GM18505 (cell line): ENCODE data around the gene AIRE.

Experiments
- ATAC-seq: cut with Tn5 transposase; IDR thresholded peaks from one replicate; pipeline ENCODE4 v1.9.1; 2021; ENCODE audit not compliant: unreplicated experiment
- POLR2A ChIP-seq: IDR thresholded peaks from 4 replicates; pipeline ENCODE4 v1.6.1; 2011; ENCODE audit warnings: borderline replicate concordance; ENCODE audit not compliant: insufficient read depth, insufficient read length; ENCODE audit errors: extremely low read depth

Gene AIRE

GRCh38 chr21:44260791-44261631 lies 24.7 kb upstream of the AIRE start:
- TF ChIP-seq POLR2A: no peak
- no peak for ATAC-seq

GRCh38 chr21:44261675-44262295 lies 23.9 kb upstream of the AIRE start, which contains the start of gene DNMT3L:
TSS of gene DNMT3L (minus strand) at chr21:44261897. CDS start at chr21:44261259, 638 bp downstream.
- no peak for TF ChIP-seq POLR2A
- no peak for ATAC-seq

GRCh38 chr21:44262338-44263056 lies 23.2 kb upstream of the AIRE start:
- no peak for ATAC-seq

GRCh38 chr21:44263221-44263760 lies 22.4 kb upstream of the AIRE start:
- TF ChIP-seq POLR2A: no peak
- ATAC-seq: no peak

More at GRCh38 chr21:44262338-44263056, 23.2 kb upstream of the AIRE start:
- TF ChIP-seq POLR2A: no peak

GRCh38 chr21:44263768-44264167 lies 21.9 kb upstream of the AIRE start:
- ATAC-seq: no peak
- no peak for TF ChIP-seq POLR2A

- no peak for TF ChIP-seq POLR2A
- no peak for ATAC-seq
Observed at GRCh38 chr21:44265734-44266270, 19.9 kb upstream of the AIRE start.

- TF ChIP-seq POLR2A: no peak
- no peak for ATAC-seq
Observed at GRCh38 chr21:44267655-44268142, 18.0 kb upstream of the AIRE start.

- no peak for ATAC-seq
- no peak for TF ChIP-seq POLR2A
Observed at GRCh38 chr21:44269090-44269489, 16.6 kb upstream of the AIRE start.

- ATAC-seq: no peak
- TF ChIP-seq POLR2A: no peak
Observed at GRCh38 chr21:44271558-44272283, 14.0 kb upstream of the AIRE start.

GRCh38 chr21:44272284-44272858 lies 13.3 kb upstream of the AIRE start:
- no peak for TF ChIP-seq POLR2A
- no peak for ATAC-seq

- no peak for ATAC-seq
- no peak for TF ChIP-seq POLR2A
Observed at GRCh38 chr21:44273046-44273445, 12.6 kb upstream of the AIRE start.

GRCh38 chr21:44275041-44275440 lies 10.6 kb upstream of the AIRE start:
- ATAC-seq: no peak
- no peak for TF ChIP-seq POLR2A
